H9 (cell line): Measurements from ENCODE around the gene COL27A1. TPM values are rescaled to one million over a fixed set of nuclear protein-coding genes. Genes with fewer than 3 reads are reported as not detected.

Experiments
- DNase-seq: peaks from one replicate; pipeline ENCODE4 v3.0.0-alpha.2; 2017
- H2AFZ ChIP-seq: one replicate; pipeline ENCODE4 v1.6.1; 2013; ENCODE audit warnings: mild to moderate bottlenecking, low read length, control low read depth, moderate library complexity
- H2AK5ac ChIP-seq: 2 replicates; pipeline ENCODE4 v1.6.1; 2013; ENCODE audit warnings: low read length, control low read depth, mixed read lengths; ENCODE audit not compliant: insufficient read length
- H2BK120ac ChIP-seq: one replicate; pipeline ENCODE4 v1.6.1; 2013; ENCODE audit warnings: low read depth, mild to moderate bottlenecking, low read length, control low read depth, inconsistent platforms; ENCODE audit not compliant: poor library complexity, severe bottlenecking
- H2BK12ac ChIP-seq: 2 replicates; pipeline ENCODE4 v1.6.1; 2013; ENCODE audit warnings: low read length, control low read depth, mixed read lengths, low read depth; ENCODE audit not compliant: insufficient read length
- H2BK15ac ChIP-seq: 2 replicates; pipeline ENCODE4 v1.6.1; 2013; ENCODE audit warnings: low read depth, low read length, control low read depth
- H2BK20ac ChIP-seq: one replicate; pipeline ENCODE4 v1.6.1; 2013; ENCODE audit warnings: low read depth, mild to moderate bottlenecking, low read length, control low read depth, inconsistent platforms; ENCODE audit not compliant: poor library complexity, severe bottlenecking
- H2BK5ac ChIP-seq: 2 replicates; pipeline ENCODE4 v1.6.1; 2013; ENCODE audit warnings: low read length, control low read depth, mixed read lengths; ENCODE audit not compliant: insufficient read length
- H3K14ac ChIP-seq: 2 replicates; pipeline ENCODE4 v1.6.1; 2013; ENCODE audit warnings: low read length, control low read depth; ENCODE audit not compliant: insufficient read depth
- H3K18ac ChIP-seq: 2 replicates; pipeline ENCODE4 v1.6.1; 2013; ENCODE audit warnings: low read depth, mild to moderate bottlenecking, mixed read lengths, low read length, control low read depth; ENCODE audit not compliant: insufficient read length
- H3K23ac ChIP-seq: 2 replicates; pipeline ENCODE4 v1.6.1; 2013; ENCODE audit warnings: low read length, control low read depth, mixed read lengths, low read depth; ENCODE audit not compliant: insufficient read length
- H3K23me2 ChIP-seq: 2 replicates; pipeline ENCODE4 v1.6.1; 2013; ENCODE audit warnings: low read depth, mild to moderate bottlenecking, mixed read lengths, low read length, control low read depth; ENCODE audit not compliant: insufficient read length, poor library complexity, severe bottlenecking
- H3K27ac ChIP-seq: 2 replicates; pipeline ENCODE4 v1.5.1; 2013; ENCODE audit warnings: low read length, control low read depth, mixed read lengths, low read depth; ENCODE audit not compliant: insufficient read length
- H3K27me3 ChIP-seq: 2 replicates; pipeline ENCODE4 v1.6.1; 2013; ENCODE audit warnings: low read length, control low read depth, inconsistent platforms; ENCODE audit not compliant: insufficient read depth
- H3K4ac ChIP-seq: 2 replicates; pipeline ENCODE4 v1.6.1; 2013; ENCODE audit warnings: low read depth, mild to moderate bottlenecking, control low read depth, inconsistent platforms, low read length, moderate library complexity
- H3K4me1 ChIP-seq: 2 replicates; pipeline ENCODE4 v1.6.1; 2013; ENCODE audit warnings: low read length, control low read depth, inconsistent platforms; ENCODE audit not compliant: insufficient read depth
- H3K4me2 ChIP-seq: 2 replicates; pipeline ENCODE4 v1.6.1; 2013; ENCODE audit warnings: low read length, control low read depth, mixed read lengths; ENCODE audit not compliant: insufficient read length, insufficient read depth
- H3K56ac ChIP-seq: 2 replicates; pipeline ENCODE4 v1.6.1; 2013; ENCODE audit warnings: low read depth, mild to moderate bottlenecking, mixed read lengths, low read length, control low read depth; ENCODE audit not compliant: insufficient read length
- H3K79me1 ChIP-seq: 2 replicates; pipeline ENCODE4 v1.6.1; 2013; ENCODE audit warnings: low read depth, mild to moderate bottlenecking, moderate library complexity, low read length, control low read depth, inconsistent platforms; ENCODE audit not compliant: insufficient read depth, poor library complexity, severe bottlenecking
- H3K79me2 ChIP-seq: 2 replicates; pipeline ENCODE4 v1.6.1; 2013; ENCODE audit warnings: low read length, control low read depth, inconsistent platforms; ENCODE audit not compliant: insufficient read depth
- H3K9ac ChIP-seq: 2 replicates; pipeline ENCODE4 v1.6.1; 2013; ENCODE audit warnings: low read length, control low read depth, mixed read lengths; ENCODE audit not compliant: insufficient read length; ENCODE audit errors: extremely low read depth
- H3K9me3 ChIP-seq: one replicate; pipeline ENCODE4 v1.6.1; 2013; ENCODE audit warnings: low read depth, low read length, inconsistent platforms; ENCODE audit not compliant: control insufficient read depth
- H3T11ph ChIP-seq: one replicate; pipeline ENCODE4 v1.6.1; 2013; ENCODE audit warnings: mild to moderate bottlenecking, low read length, control low read depth, inconsistent platforms
- H4K20me1 ChIP-seq: one replicate; pipeline ENCODE4 v1.6.1; 2013; ENCODE audit not compliant: control insufficient read depth, insufficient read length, insufficient read depth
- H4K5ac ChIP-seq: 2 replicates; pipeline ENCODE4 v1.6.1; 2013; ENCODE audit warnings: low read depth, mild to moderate bottlenecking, mixed read lengths, low read length, control low read depth; ENCODE audit not compliant: insufficient read length
- H4K8ac ChIP-seq: replicated peaks from 2 replicates; pipeline ENCODE4 v1.6.1; 2013; ENCODE audit warnings: low read length, control low read depth, mixed read lengths, low read depth; ENCODE audit not compliant: insufficient read length
- H4K91ac ChIP-seq: 2 replicates; pipeline ENCODE4 v1.6.1; 2013; ENCODE audit warnings: low read depth, mild to moderate bottlenecking, moderate library complexity, mixed read lengths, low read length, control low read depth; ENCODE audit not compliant: insufficient read length
- H3K27ac Mint-ChIP-seq, 3 experiments: 2 replicates in 2 of 3; 3 replicates in 1 of 3; pipeline ENCODE4 v1.8.0; 2020 to 2021; ENCODE audit warnings: mixed read lengths in 3 of 3, mild to moderate bottlenecking in 1 of 3, moderate library complexity in 1 of 3
- H3K27me3 Mint-ChIP-seq: 2 replicates; pipeline ENCODE4 v1.8.0; 2021; ENCODE audit warnings: low read depth, mild to moderate bottlenecking, moderate library complexity, mixed read lengths
- H3K36me3 Mint-ChIP-seq, 3 experiments: 2 replicates in 2 of 3; 3 replicates in 1 of 3; pipeline ENCODE4 v1.8.0; 2020 to 2021; ENCODE audit warnings: low read depth in 3 of 3, mixed read lengths in 3 of 3; ENCODE audit not compliant: insufficient read depth in 1 of 3
- H3K4me1 Mint-ChIP-seq, 2 experiments: 2 replicates each; pipeline ENCODE4 v1.8.0; 2020; ENCODE audit warnings: mixed read lengths in 2 of 2
- H3K4me3 Mint-ChIP-seq, 2 experiments: 2 replicates in 1 of 2; 3 replicates in 1 of 2; pipeline ENCODE4 v1.8.0; 2020 to 2021; ENCODE audit warnings: mild to moderate bottlenecking in 2 of 2, mixed read lengths in 2 of 2, moderate library complexity in 1 of 2
- H3K9me3 Mint-ChIP-seq, 2 experiments: 2 replicates in 1 of 2; 3 replicates in 1 of 2; pipeline ENCODE4 v1.8.0; 2020; ENCODE audit warnings: mild to moderate bottlenecking in 2 of 2, mixed read lengths in 2 of 2, moderate library complexity in 1 of 2
- WGBS: extraction: QIAGEN DNeasy Blood & Tissue Kit; methylation state at CpG from one replicate; pipeline ENCODE4 v1.1.7; 2013; ENCODE audit warnings: missing lambda C conversion rate, low lambda C conversion rate, mixed read lengths; ENCODE audit not compliant: insufficient read length; ENCODE audit errors: extremely low coverage; 5-methylcytosine and 5-hydroxymethylcytosine counted together
- total RNA-seq: library from RNA; stranded (reverse); gene quantifications from 2 replicates; pipeline ENCODE4 v1.2.1, GENCODE V29; 2021
- TF ChIP-seq, protein P1 (sequence below): fragments of 200-600 bp; sonication (generic); conservative IDR thresholded peaks from 3 replicates; pipeline ENCODE4 v1.8.0; 2021; ENCODE audit warnings: antibody characterized with exemption, mild to moderate bottlenecking

Gene COL27A1
- total RNA-seq, 1 experiment from 2014 or later, result 17.9 TPM

DNA sequence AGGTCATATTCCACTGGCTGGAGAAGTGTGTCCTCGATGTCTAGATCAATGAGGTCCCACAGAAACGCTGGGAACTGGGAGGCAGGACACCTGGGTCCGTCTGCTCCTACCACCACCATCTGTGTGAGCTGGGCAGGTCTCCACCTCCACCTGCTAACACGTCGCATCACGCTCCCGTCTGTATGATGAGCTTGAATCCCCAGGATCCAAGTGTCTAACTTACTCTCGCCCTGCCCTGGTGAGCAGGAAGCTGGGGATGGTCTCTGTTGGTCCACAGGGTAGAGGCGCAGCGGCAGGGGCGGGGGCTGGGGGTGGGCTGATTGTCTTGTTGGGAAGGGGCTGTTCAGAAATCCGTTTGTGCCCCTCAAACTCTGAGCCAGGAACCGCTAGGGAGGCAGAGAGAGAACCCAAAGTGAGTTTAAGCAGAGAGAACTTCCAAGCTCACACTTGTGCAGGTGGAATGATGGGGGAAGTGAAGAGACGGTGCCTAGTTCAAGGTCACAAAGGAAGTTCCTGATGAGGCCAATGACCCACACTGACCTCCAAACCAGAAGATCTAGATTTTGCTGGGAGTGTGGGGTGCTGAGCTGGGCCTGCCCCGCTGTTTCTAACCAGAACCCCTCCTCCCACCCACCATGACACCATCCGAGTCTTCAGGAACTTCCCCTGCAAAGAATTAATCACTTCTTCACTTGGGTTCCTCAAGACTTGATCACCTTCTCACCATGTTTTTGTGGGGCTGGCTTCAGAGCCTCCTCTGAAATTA is 195.5 kb downstream of the COL27A1 start:
- no peak overlapping the region for H2BK20ac ChIP-seq

More for the DNA sequence above, 195.5 kb downstream of the COL27A1 start:
- peaks cover 32 to 59% (median 56%) of the 10 kb centered on the region in 3 experiments; a peak in 6 of 7 replicates for H3K36me3 Mint-ChIP-seq
- no peak for DNase-seq
- Histone ChIP-seq H3K27me3 (no peaks in the 10 kb centered on the region), H3K4me1 (peaks cover 4% of the 10 kb centered on the region), H3K18ac (no peak overlapping the region), H4K20me1 (no peaks in the 10 kb centered on the region), H3K4me2 (no peak overlapping the region), H4K8ac (no peak overlapping the region), H3K9ac (no peak overlapping the region), H3K23ac (no peak overlapping the region), H4K91ac (no peak overlapping the region), H2AK5ac (no peak overlapping the region), H2AFZ (no peak overlapping the region), H3K14ac (no peak overlapping the region), H2BK12ac (no peak overlapping the region), H3K9me3 (no peaks in the 10 kb centered on the region), H3T11ph (no peak overlapping the region), H2BK15ac (no peak overlapping the region), H3K4ac (no peak overlapping the region), H3K79me2 (no peaks in the 10 kb centered on the region), H3K23me2 (no peaks in the 10 kb centered on the region), H3K56ac (no peak overlapping the region), H3K27ac (no peak overlapping the region), H3K79me1 (no peaks in the 10 kb centered on the region), H4K5ac (no peak overlapping the region), H2BK120ac (no peak overlapping the region), H2BK5ac (no peak overlapping the region)
- no peaks in the 10 kb centered on the region for H3K9me3 Mint-ChIP-seq
- TF ChIP-seq, protein P1, sequence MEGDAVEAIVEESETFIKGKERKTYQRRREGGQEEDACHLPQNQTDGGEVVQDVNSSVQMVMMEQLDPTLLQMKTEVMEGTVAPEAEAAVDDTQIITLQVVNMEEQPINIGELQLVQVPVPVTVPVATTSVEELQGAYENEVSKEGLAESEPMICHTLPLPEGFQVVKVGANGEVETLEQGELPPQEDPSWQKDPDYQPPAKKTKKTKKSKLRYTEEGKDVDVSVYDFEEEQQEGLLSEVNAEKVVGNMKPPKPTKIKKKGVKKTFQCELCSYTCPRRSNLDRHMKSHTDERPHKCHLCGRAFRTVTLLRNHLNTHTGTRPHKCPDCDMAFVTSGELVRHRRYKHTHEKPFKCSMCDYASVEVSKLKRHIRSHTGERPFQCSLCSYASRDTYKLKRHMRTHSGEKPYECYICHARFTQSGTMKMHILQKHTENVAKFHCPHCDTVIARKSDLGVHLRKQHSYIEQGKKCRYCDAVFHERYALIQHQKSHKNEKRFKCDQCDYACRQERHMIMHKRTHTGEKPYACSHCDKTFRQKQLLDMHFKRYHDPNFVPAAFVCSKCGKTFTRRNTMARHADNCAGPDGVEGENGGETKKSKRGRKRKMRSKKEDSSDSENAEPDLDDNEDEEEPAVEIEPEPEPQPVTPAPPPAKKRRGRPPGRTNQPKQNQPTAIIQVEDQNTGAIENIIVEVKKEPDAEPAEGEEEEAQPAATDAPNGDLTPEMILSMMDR, result no peak
- no peaks in the 10 kb centered on the region; the same call in 1 of the 2 replicates for H3K27me3 Mint-ChIP-seq
- H3K4me1 Mint-ChIP-seq, result peaks cover 14 to 20% of the 10 kb centered on the region in 2 experiments
- WGBS, result no CpG with 5 or more reads among the region's 16 CpGs
- H3K27ac Mint-ChIP-seq, result peak overlapping the region in 1 of 3 experiments; percentile 73; a peak in 1 of 7 replicates
- no peak overlapping the region for H3K4me3 Mint-ChIP-seq
